K562 (cell line): ENCODE results near the gene FKBP7. TPM values are rescaled to one million over a fixed set of nuclear protein-coding genes. Genes with fewer than 3 reads are reported as not detected.

Experiments used
- ATAC-seq: fragments of 200-7000 bp; cut with Tn5 transposase; 3 replicates; pipeline ENCODE4 v1.9.1; 2020; ENCODE audit warnings: moderate library complexity
- BruUV-seq: library from RNA; stranded (reverse); fragments of 400-500 nt; replicated peaks from 2 replicates; lab custom pipeline; 2021; lab: Mats Ljungman, UMichigan
- CTCF ChIA-PET: fragments of 300-600 bp; formaldehyde crosslinking; extraction: SDS; loops from one replicate; lab custom pipeline; 2021; ENCODE audit warnings: low intra/inter-chr PET ratio; lab: Yijun Ruan, JAX
- POLR2A ChIA-PET: fragments of 300-600, 350-650 bp; sonication (Branson Sonifier 250); formaldehyde crosslinking; extraction: SDS; loops from one replicate; lab custom pipeline; 2021; ENCODE audit warnings: antibody characterized with exemption, inconsistent platforms; lab: Yijun Ruan, JAX
- DNase-seq, 4 experiments: peaks; one replicate each; pipeline versions ENCODE4 v3.0.0 to v3.0.0-alpha.2; 2011 to 2018; ENCODE audit warnings: low spot score in 3 of 4, mixed read lengths in 3 of 4; ENCODE audit errors: extremely low read depth in 1 of 4
- FAIRE-seq: peaks from 2 replicates; lab custom pipeline; 2011; peaks lifted over from hg19 to GRCh38; lab: Jason Lieb, UNC
- H2AFZ ChIP-seq: 2 replicates; pipeline ENCODE4 v1.6.0; 2011; ENCODE audit warnings: low read depth, low read length, control low read depth, inconsistent platforms
- H3K27ac ChIP-seq: fragments of 200-600 bp; 3 replicates; pipeline ENCODE4 v1.8.0; 2011; ENCODE audit warnings: low read depth, mild to moderate bottlenecking, control low read depth, inconsistent platforms, low read length, moderate library complexity, mixed read lengths; ENCODE audit errors: extremely low read depth
- H3K27me3 ChIP-seq, 2 experiments: fragments of 300-600 bp in 1 of 2; 2 replicates in 1 of 2; 3 replicates in 1 of 2; pipeline versions ENCODE4 v1.6.0 to v1.8.0; 2011; ENCODE audit warnings: inconsistent platforms in 2 of 2, low read length in 2 of 2, mild to moderate bottlenecking in 1 of 2, mixed read lengths in 1 of 2, moderate library complexity in 1 of 2; ENCODE audit not compliant: control insufficient read depth in 2 of 2, insufficient read depth in 2 of 2
- H3K36me3 ChIP-seq: fragments of 300-600 bp; 3 replicates; pipeline ENCODE4 v1.8.0; 2011; ENCODE audit warnings: mild to moderate bottlenecking, low read length, inconsistent platforms; ENCODE audit not compliant: control insufficient read depth, insufficient read depth
- H3K4me1 ChIP-seq, 2 experiments: fragments of 200-600 bp in 1 of 2; replicated peaks in 1 of 2; 2 replicates in 1 of 2; 3 replicates in 1 of 2; pipeline versions ENCODE4 v1.5.1 to v1.8.0; 2011; ENCODE audit warnings: inconsistent platforms in 2 of 2, low read length in 2 of 2, mild to moderate bottlenecking in 1 of 2, mixed read lengths in 1 of 2, moderate library complexity in 1 of 2; ENCODE audit not compliant: control insufficient read depth in 2 of 2, insufficient read depth in 2 of 2
- H3K4me2 ChIP-seq: 2 replicates; pipeline ENCODE4 v1.6.1; 2011; ENCODE audit warnings: low read length, control low read depth, inconsistent platforms, mixed read lengths; ENCODE audit not compliant: insufficient read depth
- H3K4me3 ChIP-seq: fragments of 200-600 bp; sonication (generic), shearing (Covaris generic); 2 replicates; pipeline ENCODE4 v1.5.1; 2016; ENCODE audit warnings: control low read depth, inconsistent platforms
- H3K79me2 ChIP-seq: fragments of 200-600 bp; 3 replicates; pipeline ENCODE4 v1.8.0; 2011; ENCODE audit warnings: low read length, inconsistent platforms; ENCODE audit not compliant: control insufficient read depth, insufficient read depth
- H3K9ac ChIP-seq, 2 experiments: 2 replicates each; pipeline versions ENCODE4 v1.6.0 to v1.6.1; 2011; ENCODE audit warnings: low read depth in 2 of 2, low read length in 2 of 2, control low read depth in 1 of 2, inconsistent platforms in 1 of 2, mild to moderate bottlenecking in 1 of 2, mixed read lengths in 1 of 2; ENCODE audit not compliant: insufficient read depth in 1 of 2
- H3K9me1 ChIP-seq: one replicate; pipeline ENCODE4 v1.6.0; 2011; ENCODE audit warnings: inconsistent platforms, mild to moderate bottlenecking, low read length, moderate library complexity; ENCODE audit not compliant: control insufficient read depth, insufficient read depth
- H3K9me3 ChIP-seq: replicated peaks from 2 replicates; pipeline ENCODE4 v1.5.1; 2011; ENCODE audit warnings: low read depth, low read length, inconsistent platforms; ENCODE audit not compliant: control insufficient read depth, insufficient read depth
- H4K20me1 ChIP-seq: replicated peaks from 2 replicates; pipeline ENCODE4 v1.6.1; 2011; ENCODE audit warnings: low read length, inconsistent platforms, mixed read lengths; ENCODE audit not compliant: control insufficient read depth, insufficient read depth
- BACH1 ChIP-seq: fragments of 200-800 bp; sonication (Bioruptor generic); IDR thresholded peaks from 2 replicates; pipeline ENCODE4 v1.6.1; 2016; ENCODE audit warnings: missing genetic modification characterization, missing compliant biosample characterization
- CHAMP1 ChIP-seq: fragments of 450-650 bp; IDR thresholded peaks from 2 replicates; pipeline ENCODE4 v1.6.1; 2016; ENCODE audit warnings: mild to moderate bottlenecking
- ELF4 ChIP-seq: fragments of 450-650 bp; formaldehyde crosslinking; IDR thresholded peaks from 2 replicates; pipeline ENCODE4 v1.4.0; 2022; ENCODE audit warnings: missing genetic modification characterization
- ETV5 ChIP-seq: sonication (generic); formaldehyde crosslinking; IDR thresholded peaks from 2 replicates; pipeline ENCODE4 v1.4.0; 2020; ENCODE audit warnings: low read depth, mild to moderate bottlenecking, missing genetic modification reagents
- HMGXB4 ChIP-seq: sonication (generic); formaldehyde crosslinking; IDR thresholded peaks from 2 replicates; pipeline ENCODE4 v1.8.1; 2023; ENCODE audit warnings: mild to moderate bottlenecking, missing genetic modification reagents
- MAFG ChIP-seq: fragments of 450-650 bp; conservative IDR thresholded peaks from 2 replicates; pipeline ENCODE4 v1.6.1; 2016; ENCODE audit warnings: missing genetic modification characterization, missing compliant biosample characterization
- MCM7 ChIP-seq, 2 experiments: fragments of 450-650 bp; IDR thresholded peaks; 2 replicates each; pipeline ENCODE4 v1.6.1; 2016 to 2018
- POLR2G ChIP-seq: fragments of 200-400 bp; formaldehyde crosslinking; IDR thresholded peaks from 2 replicates; pipeline ENCODE4 v1.6.1; 2017; ENCODE audit warnings: low read depth, mild to moderate bottlenecking, antibody characterized with exemption, low read length, moderate library complexity
- RFX7 ChIP-seq: fragments of 250-450 bp; sonication (Bioruptor Pico); IDR thresholded peaks from 2 replicates; pipeline ENCODE4 v1.5.1; 2021; ENCODE audit warnings: mild to moderate bottlenecking
- TAF1 ChIP-seq: IDR thresholded peaks from 2 replicates; pipeline ENCODE4 v1.6.1; 2011; ENCODE audit warnings: mild to moderate bottlenecking, low read length, moderate library complexity; ENCODE audit not compliant: insufficient read depth, control insufficient read depth, severe bottlenecking; ENCODE audit errors: extremely low read depth
- ZFP91 ChIP-seq: sonication (generic); formaldehyde crosslinking; IDR thresholded peaks from 2 replicates; pipeline ENCODE4 v1.8.0; 2022; ENCODE audit warnings: mild to moderate bottlenecking, missing genetic modification reagents
- ZNF668 ChIP-seq: fragments of 250-450 bp; sonication (Bioruptor Pico); IDR thresholded peaks from 2 replicates; pipeline ENCODE4 v1.8.0; 2022; ENCODE audit warnings: mild to moderate bottlenecking, inconsistent platforms
- WGBS: fragments of 100-300 bp; shearing (Covaris generic); methylation state at CpG from one replicate; pipeline ENCODE4 v1.1.6; 2016; ENCODE audit warnings: low coverage, mixed read lengths; ENCODE audit not compliant: insufficient coverage; ENCODE audit errors: missing lambda C conversion rate; 5-methylcytosine and 5-hydroxymethylcytosine counted together
- in situ Hi-C: fragments of 300-500 bp; cut with MboI; formaldehyde crosslinking; loops from 4 replicates; pipeline ENCODE4 v1.15.0; 2018; ENCODE audit warnings: inconsistent platforms, mixed read lengths
- intact Hi-C: fragments of 100-400 bp; cut with micrococcal nuclease; formaldehyde crosslinking; loops from 2 replicates; pipeline ENCODE4 v1.14.2; 2022
- polyA plus RNA-seq, 8 experiments: library from polyadenylated mRNA; depleted of rRNA in 4 of 8; stranded (reverse) in 5 of 8; unstranded in 3 of 8; fragments of >200 nt; fragmentation: Nextera tagmentation in 2 of 8; fragmentation: Illumina TruSeq in 1 of 8; extraction: Ambion mirVana in 2 of 8; extraction: Trizol in 1 of 8; gene quantifications; 2 replicates each; pipeline versions ENCODE4 v1.2.1 to v1.2.3, GENCODE V29; 2011 to 2014; ENCODE audit warnings: inconsistent platforms in 1 of 8, missing spikeins in 1 of 8
- total RNA-seq, 7 experiments: library from RNA; depleted of rRNA in 6 of 7; stranded (reverse); fragments of >200 nt in 6 of 7; fragmentation: Illumina TruSeq in 2 of 7; extraction: Trizol in 2 of 7; gene quantifications; 2 replicates each; pipeline versions ENCODE4 v1.2.1 to v1.2.3, GENCODE V29; 2011 to 2021; ENCODE audit warnings: low replicate concordance in 1 of 7

FKBP7 gene
- total and polyA plus RNA-seq, 9 of the 15 experiments (the other 6 are each of a cell fraction or from before 2014, with no cell fraction given) = 6.1 to 23.2 (median 19.0) TPM

GRCh38 chr2:178415979-178416378 is 62.4 kb downstream of the FKBP7 start (continued):
- TF ChIP-seq CHAMP1 = no peak
- TF ChIP-seq HMGXB4 = no peak

GRCh38 chr2:178414266-178415247 is 63.8 kb downstream of the FKBP7 start:
- ATAC-seq (peak; percentile 92), DNase-seq (peak; percentile 88 to 98 (median 92)), FAIRE-seq (peak; percentile 98)
- Histone ChIP-seq H3K9ac (peak overlapping the region; percentile 40 to 85; a peak in 3 of 4 replicates), H3K9me3 (no peaks in the 10 kb centered on the region), H3K79me2 (no peaks in the 10 kb centered on the region), H3K4me3 (peak overlapping the region; percentile 46), H3K27ac (peak overlapping the region; percentile 78), H4K20me1 (no peaks in the 10 kb centered on the region), H2AFZ (peak overlapping the region; percentile 92), H3K4me1 (peaks cover 8 to 11% of the 10 kb centered on the region in 2 experiments; a peak in 4 of 5 replicates), H3K36me3 (no peaks in the 10 kb centered on the region), H3K4me2 (peak overlapping the region; percentile 70), H3K27me3 (no peaks in the 10 kb centered on the region), H3K9me1 (no peaks in the 10 kb centered on the region)
- TSS peak; percentile 88 for BruUV-seq
- POLR2A ChIA-PET = interaction anchor here (0.5 to 3.7 kb wide), 19 partner anchors 11 to 303 kb away, joined by 3 to 41 read pairs (median 5); partner anchors contain the start of genes PJVK, PRKRA and RBM45
- intact Hi-C loops (loop anchor here (1.0 to 5.0 kb wide), 9 partner anchors 12 to 432 kb away; partner anchors contain the start of genes FKBP7, PJVK, PRKRA and RBM45), in situ Hi-C loops (loop anchor here (5.0 kb wide), 1 partner anchor 302 kb away; the partner anchor contains the start of gene RBM45)
- WGBS = 9% methylated on average over 21 of the region's 21 CpGs
- CTCF ChIA-PET = interaction anchor here (0.7 to 2.4 kb wide), 6 partner anchors 18 to 432 kb away, joined by 3 to 17 read pairs (median 6); partner anchors contain the start of gene RBM45
- TF ChIP-seq TAF1 (peak; percentile 88), ETV5 (CRISPR knock-in tag) (peak; percentile 72), RFX7 (CRISPR knock-in tag) (no peak), POLR2G (peak; percentile 47), BACH1 (tag) (no peak), ELF4 (CRISPR knock-in tag) (peak; percentile 68; the same call in 1 of the 2 replicates), ZFP91 (CRISPR knock-in tag) (0 out of 2 replicates have a peak, but pooled peaks have one; percentile 45), MCM7 (IDR thresholded peaks at IDR 0.05) (no peak), MAFG (no peak), ZNF668 (CRISPR knock-in tag) (no peak; the same call in 1 of the 2 replicates)
